ENCODE results near the gene TMC8.
"Not testable (repeated sequence)": the region's sequence is repeated elsewhere in the genome, so short reads cannot be mapped to it uniquely, and the experiment has no call there.

Gene TMC8

DNA sequence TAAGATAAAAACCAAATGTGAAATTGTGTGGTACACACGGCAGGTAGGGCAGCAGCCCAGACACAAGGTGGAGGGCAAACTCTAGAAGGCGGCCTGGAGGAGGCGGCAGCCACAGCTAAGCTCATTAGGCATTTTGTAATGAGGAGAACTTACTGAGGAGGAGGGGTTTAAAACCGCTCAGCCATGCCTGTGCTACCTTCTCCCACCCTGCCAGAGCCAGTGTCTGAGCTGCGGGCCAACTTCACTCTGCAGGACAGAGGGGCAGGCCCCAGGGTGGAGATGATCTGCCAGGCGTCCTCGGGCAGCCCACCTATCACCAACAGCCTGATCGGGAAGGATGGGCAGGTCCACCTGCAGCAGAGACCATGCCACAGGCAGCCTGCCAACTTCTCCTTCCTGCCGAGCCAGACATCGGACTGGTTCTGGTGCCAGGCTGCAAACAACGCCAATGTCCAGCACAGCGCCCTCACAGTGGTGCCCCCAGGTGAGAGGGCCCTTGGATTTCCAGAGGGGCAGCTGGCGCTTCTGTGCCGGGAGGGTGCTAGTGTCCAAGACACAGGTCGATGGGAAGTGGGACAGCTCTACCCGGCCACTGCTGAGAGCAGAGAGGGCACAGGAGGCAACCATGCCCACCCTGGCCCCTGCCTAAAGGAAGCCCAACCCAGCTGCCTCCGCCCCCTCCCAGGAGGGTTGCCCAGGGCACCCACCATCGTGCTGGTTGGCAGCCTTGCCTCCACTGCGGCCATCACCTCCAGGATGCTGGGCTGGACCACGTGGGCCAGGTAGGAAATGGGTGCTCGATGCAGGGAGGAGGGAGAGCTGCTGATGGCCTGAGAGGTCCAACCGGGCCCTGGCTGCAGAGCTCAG, 33.5 kb downstream of the TMC8 start:
- no peak for DNase-seq

GRCh38 chr17:78164748-78165607, 34.4 kb downstream of the TMC8 start:
- DNase-seq = no peak

GRCh38 chr17:78166416-78166815, 35.8 kb downstream of the TMC8 start:
- no peak for DNase-seq

- DNase-seq = peak; percentile 25
Measured at GRCh38 chr17:78168242-78168902, 37.8 kb downstream of the TMC8 start, which contains the start of gene SYNGR2. Gene SYNGR2 (plus strand): TSS chr17:78168581. CDS start chr17:78168617, 36 bp downstream.

- peak; percentile 30 for DNase-seq
Measured at GRCh38 chr17:78168903-78169793, 38.6 kb downstream of the TMC8 start.

GRCh38 chr17:78170692-78171590, 40.4 kb downstream of the TMC8 start:
- DNase-seq = no peak

- not testable (repeated sequence) for DNase-seq
Measured at GRCh38 chr17:78171591-78172248, 41.1 kb downstream of the TMC8 start.

GRCh38 chr17:78172249-78173051, 41.9 kb downstream of the TMC8 start:
- DNase-seq = peak; percentile 7

GRCh38 chr17:78173097-78173715, 42.6 kb downstream of the TMC8 start:
- DNase-seq = no peak

- DNase-seq = no peak
Measured at GRCh38 chr17:78174346-78174869, 43.8 kb downstream of the TMC8 start.

DNA sequence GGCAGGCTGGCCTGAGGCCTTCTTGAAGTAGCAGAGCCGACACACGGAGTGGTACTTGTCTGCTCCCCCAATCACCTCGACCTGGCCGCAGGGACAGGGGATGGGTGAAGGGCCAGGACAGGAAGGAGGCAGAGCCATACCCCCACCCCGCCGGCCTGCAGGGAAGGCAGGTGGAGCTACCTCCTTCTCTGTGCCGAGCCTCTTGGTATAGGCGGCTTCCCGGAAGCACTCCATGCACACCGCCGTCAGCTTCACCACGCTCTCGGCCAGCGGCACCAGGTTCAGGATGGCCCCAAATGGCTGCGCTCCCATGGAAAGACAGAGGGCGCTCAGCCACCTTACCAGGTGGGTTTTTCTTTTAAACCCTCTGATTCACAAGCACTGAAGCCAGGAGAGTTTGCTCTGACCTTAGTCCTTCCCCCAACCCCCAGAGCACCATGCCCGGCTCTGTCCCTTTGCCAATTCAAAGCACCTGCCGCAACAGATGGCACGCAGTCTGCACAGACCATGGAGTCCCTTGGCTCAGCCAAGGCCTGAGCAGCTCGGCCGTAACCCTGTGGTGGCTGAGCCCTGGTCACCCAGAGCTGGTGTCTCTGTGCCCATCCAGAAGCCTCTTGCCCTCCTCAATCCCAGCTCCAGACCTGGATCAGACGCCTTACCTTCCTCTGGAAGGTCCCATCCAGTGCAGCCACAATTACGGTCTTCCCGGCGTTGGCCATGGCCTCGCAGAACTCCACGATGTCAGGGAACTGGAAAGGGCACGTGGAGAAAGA, 44.5 kb downstream of the TMC8 start:
- DNase-seq = peak; percentile 60

GRCh38 chr17:78175643-78175981, 45.0 kb downstream of the TMC8 start:
- DNase-seq = no peak

DNA sequence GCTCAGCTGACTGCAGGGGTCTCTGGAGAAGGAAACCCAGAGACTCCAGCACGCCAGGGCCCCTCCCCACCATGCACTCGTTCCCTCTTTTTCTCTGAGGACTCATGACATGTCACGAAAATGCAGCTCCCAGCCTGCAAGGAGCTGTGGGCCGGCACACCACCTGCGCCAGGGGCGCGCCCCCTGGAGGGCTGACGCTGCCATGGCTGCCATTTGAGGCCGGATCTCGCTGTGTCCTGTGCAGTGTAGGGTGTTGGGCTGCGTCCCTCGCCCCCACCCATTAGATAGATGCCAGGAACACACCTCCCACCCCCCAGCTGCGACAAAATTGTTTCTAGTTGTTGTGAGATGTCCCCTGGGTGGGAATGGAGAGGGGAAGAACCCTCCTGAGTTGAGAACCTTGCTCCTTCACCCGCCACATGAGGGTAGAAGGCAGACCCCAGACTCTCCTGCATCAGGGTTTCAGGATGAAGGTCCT, 46.0 kb downstream of the TMC8 start:
- peak; percentile 65 for DNase-seq

DNA sequence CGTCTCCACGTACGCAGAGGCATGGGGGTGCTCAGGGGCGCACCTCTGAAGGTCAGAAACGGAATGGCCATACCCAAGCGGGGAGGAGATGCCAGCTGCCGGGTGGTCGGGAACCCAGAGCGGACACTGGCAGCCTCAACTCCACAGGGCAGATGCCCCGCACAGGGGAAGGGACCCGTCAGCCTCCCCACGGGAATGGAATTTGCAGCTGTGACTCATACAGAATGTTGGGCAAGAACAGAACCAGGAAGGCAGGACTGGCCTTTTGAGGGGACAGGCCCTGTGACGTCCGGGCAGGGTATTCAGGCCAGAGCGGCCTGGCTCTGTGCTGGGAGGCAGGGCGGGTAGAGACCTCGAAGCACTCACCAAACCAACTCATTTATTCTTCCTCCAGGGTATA, 48.8 kb downstream of the TMC8 start:
- DNase-seq = no peak

- no peak for DNase-seq
Measured at GRCh38 chr17:78180083-78180482, 49.5 kb downstream of the TMC8 start.

DNA sequence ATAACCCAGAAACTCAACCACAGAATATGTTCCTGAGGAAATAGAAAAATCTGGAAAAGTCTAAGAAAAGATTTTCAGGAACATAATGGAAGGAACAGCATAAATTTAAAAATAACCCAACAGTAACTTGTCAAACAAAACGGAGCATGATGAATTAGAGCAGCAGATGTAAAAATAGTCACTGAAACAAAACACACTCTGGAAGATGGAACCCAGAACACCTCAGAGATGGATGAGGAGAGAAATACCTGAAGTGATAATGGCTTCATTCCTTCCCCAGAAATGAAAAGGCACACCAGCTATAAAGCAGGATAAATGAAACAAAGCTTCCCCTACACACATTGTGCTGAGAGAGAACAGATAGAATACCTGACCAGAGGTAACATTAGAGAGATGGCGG, 49.9 kb downstream of the TMC8 start:
- DNase-seq = no peak

DNA sequence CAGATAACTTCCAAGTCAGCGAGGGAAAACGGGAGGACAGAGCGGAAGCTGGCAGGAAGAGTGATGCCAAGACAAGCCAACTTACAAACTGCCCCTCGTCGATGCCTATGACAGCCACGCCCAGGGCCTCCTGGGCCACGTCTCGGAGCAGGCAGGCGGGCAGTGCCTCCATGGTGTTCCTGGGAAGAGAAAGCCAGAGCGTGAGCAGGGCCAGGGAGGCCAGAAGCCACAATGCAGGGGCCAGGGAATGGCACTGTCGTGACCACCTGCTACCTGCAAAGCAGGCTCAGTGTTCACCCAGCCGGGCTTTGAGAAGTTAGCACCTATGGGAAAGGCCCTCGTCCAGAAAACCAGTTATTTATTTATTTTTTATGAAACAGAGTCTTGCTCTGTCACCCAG, 51.9 kb downstream of the TMC8 start:
- no peak for DNase-seq

DNA sequence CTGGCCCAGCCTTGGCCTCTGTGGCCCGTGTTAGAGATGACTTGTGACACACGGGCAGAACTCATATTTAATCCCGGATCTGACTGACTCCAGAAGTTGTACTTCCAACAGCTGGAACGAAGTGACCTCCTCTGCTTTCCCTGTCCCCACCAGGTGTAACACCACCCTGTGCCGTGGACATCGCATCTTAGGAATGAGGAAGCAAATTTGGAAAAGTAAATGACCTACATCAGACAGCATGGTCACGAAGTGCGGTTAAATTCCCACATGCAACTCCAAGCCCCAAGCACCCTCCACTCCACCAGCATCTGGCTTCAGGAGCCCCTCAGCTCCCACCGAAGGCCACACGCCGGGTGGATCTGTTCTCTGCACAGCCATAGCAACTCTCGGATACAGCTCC, 53.3 kb downstream of the TMC8 start:
- DNase-seq = no peak

All from NCI-H1694 treated with DMSO at 0.1 percent for 48 hours (cell line).